ENCODE data around the gene PIGZ. TPM values are rescaled to one million over a fixed set of nuclear protein-coding genes. Genes with fewer than 3 reads are reported as not detected.

Gene PIGZ
- total RNA-seq, 2 experiments from 2014 or later: 0.65 to 0.71 TPM

DNA sequence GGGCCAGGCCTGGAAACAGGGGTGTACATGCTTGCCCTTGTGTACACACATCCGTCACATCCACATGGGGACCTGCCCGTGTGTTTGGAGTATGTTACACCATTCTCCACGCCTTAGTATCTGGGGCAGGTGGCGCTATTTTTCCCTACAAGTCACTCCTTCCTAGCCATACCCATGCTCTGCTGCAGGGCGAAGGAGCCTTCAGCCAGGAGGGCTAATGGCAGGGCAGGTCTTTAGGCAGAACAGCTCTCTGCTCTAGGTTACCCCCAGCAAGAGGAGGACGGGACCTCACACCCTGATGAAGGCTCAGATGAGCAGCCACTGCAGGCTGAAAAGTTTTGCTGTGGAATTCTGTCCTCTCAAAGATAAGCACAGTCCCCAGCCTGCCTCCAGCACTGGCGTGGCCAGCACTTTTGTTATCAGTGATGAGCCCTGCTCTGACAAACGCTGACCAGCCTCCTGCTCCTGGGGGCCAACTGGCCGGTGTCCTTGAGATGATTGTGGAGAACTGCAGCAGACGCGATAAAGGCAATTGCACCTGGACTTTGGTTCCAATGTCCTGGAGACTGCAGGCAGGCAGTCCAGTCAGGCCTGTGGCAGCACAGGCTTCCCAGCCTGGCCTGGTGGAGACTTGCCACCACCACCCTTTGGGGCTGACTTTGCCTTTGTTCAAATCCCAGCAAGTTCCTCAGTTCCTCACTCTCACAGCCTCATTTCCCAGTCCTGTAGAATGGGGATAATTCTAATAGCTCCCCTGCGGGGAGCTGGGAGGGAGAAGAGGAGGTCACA is 19.8 kb upstream of the PIGZ start:
- intact Hi-C loops (cut with micrococcal nuclease): no loop called here
- Mint-ChIP-seq H3K4me3 (no peak overlapping the region), H3K36me3 (no peaks in the 10 kb centered on the region), H3K4me1 (ENCODE audit: low read depth) (no peaks in the 10 kb centered on the region), H3K27me3 (peaks cover 8% of the 10 kb centered on the region), H3K27ac (no peak overlapping the region), H3K9me3 (peaks cover 2% of the 10 kb centered on the region)
- ChIA-PET CTCF (no interaction called here), POLR2A (no interaction called here)
- DNase-seq: no peak

- Mint-ChIP-seq H3K27ac (no peak overlapping the region), H3K9me3 (peaks cover 7% of the 10 kb centered on the region), H3K4me1 (ENCODE audit: low read depth) (no peaks in the 10 kb centered on the region), H3K4me3 (no peak overlapping the region), H3K27me3 (peaks cover 10% of the 10 kb centered on the region), H3K36me3 (no peaks in the 10 kb centered on the region)
- POLR2A ChIA-PET: no interaction called here
- CTCF ChIA-PET: interaction anchor here (1.2 kb wide), 1 partner anchor 9 kb away, joined by 3 read pairs; no protein-coding TSS in a partner anchor
- DNase-seq: no peak
- intact Hi-C loops (cut with micrococcal nuclease): no loop called here
These were observed 18.4 kb upstream of the PIGZ start for GRCh38 chr3:196987022-196987421.

DNA sequence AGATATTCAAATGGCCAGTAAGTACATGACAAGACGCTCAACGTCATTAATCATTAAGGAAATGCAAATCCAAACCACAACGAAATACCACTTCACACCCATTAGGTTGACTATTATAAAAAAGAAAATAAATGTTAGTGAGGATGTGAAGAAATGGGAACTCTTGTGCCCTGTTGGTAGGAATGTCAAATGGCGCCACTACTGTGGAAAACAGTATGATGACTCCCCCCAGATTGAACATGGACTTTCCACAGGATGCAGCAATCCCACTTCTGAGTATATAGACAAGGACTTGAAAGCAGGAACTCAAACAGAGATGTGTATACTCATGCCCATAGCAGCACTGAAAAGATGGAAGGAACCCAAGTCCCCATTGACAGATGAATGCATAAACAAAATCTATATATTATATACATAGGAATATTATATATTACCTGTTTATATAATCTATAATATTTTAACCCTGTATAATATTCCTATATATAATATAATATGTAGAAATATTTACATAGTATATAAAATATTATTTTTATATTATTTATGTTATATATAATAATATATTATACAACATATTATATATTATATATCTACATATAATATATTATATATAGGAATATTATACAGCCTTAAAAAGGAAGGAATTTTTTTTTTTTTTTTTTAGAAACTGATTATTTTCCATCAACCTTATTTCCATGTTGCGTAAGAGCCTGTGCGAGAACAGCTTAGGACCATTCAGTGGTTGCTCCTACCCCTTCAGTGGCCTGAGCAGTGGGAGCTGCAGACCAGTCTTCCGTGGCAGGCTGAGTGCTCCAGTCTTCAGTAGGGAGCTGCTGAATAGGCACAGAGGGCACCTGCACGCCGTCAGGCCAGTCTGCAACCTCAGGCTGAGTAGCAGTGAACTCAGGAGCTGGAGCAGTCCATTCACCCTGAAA is 17.6 kb upstream of the PIGZ start:
- CTCF ChIA-PET: interaction anchor here (1.2 kb wide), 1 partner anchor 8 kb away, joined by 3 read pairs; no protein-coding TSS in a partner anchor

DNA sequence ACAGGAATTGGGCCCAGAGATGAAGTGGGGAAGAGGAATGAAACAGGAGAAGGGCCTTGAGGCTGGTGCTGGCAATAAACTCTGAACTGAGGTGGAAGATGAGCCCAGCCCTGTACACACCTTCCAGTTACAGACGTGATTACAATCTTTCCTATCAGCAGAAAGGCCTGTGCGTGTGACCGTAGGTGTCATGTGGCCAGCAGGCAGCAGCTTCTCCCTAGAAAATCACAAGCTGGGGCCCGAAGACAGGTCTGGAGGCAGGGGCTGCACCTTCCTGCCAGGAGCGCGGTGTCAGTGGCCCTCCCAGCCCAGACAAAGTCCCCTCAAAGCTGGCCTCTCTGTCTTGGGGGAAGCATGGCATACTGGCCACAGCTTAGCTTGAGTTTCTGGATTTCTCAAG is 16.7 kb upstream of the PIGZ start:
- H3K4me1 Mint-ChIP-seq (ENCODE audit: low read depth): no peaks in the 10 kb centered on the region

More for the DNA sequence above, 17.6 kb upstream of the PIGZ start:
- intact Hi-C loops (cut with micrococcal nuclease): no loop called here
- POLR2A ChIA-PET: no interaction called here
- Mint-ChIP-seq H3K36me3 (no peaks in the 10 kb centered on the region), H3K27ac (no peak overlapping the region), H3K27me3 (peaks cover 14% of the 10 kb centered on the region), H3K4me1 (ENCODE audit: low read depth) (no peaks in the 10 kb centered on the region), H3K4me3 (no peak overlapping the region), H3K9me3 (peaks cover 7% of the 10 kb centered on the region)
- DNase-seq: no peak

DNA sequence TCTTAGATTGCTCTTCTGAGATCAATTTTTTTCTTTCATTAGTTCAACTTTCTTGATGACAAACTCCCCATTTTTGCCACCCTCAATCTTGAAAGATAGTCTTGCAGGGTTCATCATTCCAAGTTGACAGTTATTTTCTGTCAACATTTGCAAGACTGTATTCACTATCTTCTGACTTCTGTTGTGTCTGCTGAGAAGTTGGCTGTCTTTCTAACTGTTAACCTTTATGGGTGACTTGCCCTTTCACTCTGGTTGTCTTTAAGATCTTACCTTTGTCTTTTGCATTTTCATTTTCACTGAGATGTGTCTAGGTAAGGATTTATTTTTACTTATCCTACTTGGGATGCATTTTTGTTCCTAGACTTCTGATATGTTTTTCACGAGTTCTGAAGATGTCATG is 14.6 kb upstream of the PIGZ start:
- intact Hi-C loops (cut with micrococcal nuclease): no loop called here
- DNase-seq: no peak
- peaks cover 7% of the 10 kb centered on the region for H3K9me3 Mint-ChIP-seq
- peaks cover 3% of the 10 kb centered on the region for H3K4me1 Mint-ChIP-seq (ENCODE audit: low read depth)
- POLR2A ChIA-PET: no interaction called here
- peaks cover 18% of the 10 kb centered on the region for H3K27me3 Mint-ChIP-seq
- H3K27ac Mint-ChIP-seq: no peak overlapping the region
- H3K36me3 Mint-ChIP-seq: no peaks in the 10 kb centered on the region
- H3K4me3 Mint-ChIP-seq: no peak overlapping the region
- CTCF ChIA-PET: no interaction called here

More for the DNA sequence above, 16.7 kb upstream of the PIGZ start:
- ChIA-PET POLR2A (no interaction called here), CTCF (no interaction called here)
- no peak for DNase-seq
- Mint-ChIP-seq H3K9me3 (peaks cover 7% of the 10 kb centered on the region), H3K4me3 (no peak overlapping the region), H3K27me3 (peaks cover 14% of the 10 kb centered on the region), H3K27ac (no peak overlapping the region), H3K36me3 (no peaks in the 10 kb centered on the region)
- intact Hi-C loops (cut with micrococcal nuclease): no loop called here

DNA sequence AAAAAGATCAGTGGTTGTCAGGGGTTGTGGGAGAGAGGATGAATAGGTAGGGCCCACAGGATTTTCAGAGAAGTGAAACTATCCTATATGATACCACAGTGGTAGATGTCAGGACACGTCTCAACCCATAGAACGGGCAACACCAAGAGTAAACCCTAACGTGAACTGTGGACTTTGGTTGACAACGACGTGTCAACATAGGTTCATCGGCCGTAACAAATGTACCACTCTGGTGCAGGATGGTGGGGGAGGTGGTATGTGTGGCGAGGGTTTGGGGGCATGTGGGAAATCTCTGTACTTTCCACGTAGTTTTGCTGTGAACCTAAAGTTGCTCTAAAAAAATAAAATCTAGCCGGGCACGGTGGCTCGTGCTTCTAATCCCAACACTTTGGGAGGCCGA is 13.0 kb upstream of the PIGZ start:
- H3K4me3 Mint-ChIP-seq: no peak overlapping the region
- no peak for DNase-seq
- ChIA-PET CTCF (interaction anchor here (0.7 kb wide), 1 partner anchor 13 kb away, joined by 3 read pairs; the partner anchor contains the start of gene PIGZ), POLR2A (no interaction called here)
- peaks cover 3% of the 10 kb centered on the region for H3K4me1 Mint-ChIP-seq (ENCODE audit: low read depth)
- H3K9me3 Mint-ChIP-seq: peaks cover 7% of the 10 kb centered on the region
- no peak overlapping the region for H3K27ac Mint-ChIP-seq
- H3K36me3 Mint-ChIP-seq: no peaks in the 10 kb centered on the region
- H3K27me3 Mint-ChIP-seq: peaks cover 18% of the 10 kb centered on the region
- intact Hi-C loops (cut with micrococcal nuclease): no loop called here

DNA sequence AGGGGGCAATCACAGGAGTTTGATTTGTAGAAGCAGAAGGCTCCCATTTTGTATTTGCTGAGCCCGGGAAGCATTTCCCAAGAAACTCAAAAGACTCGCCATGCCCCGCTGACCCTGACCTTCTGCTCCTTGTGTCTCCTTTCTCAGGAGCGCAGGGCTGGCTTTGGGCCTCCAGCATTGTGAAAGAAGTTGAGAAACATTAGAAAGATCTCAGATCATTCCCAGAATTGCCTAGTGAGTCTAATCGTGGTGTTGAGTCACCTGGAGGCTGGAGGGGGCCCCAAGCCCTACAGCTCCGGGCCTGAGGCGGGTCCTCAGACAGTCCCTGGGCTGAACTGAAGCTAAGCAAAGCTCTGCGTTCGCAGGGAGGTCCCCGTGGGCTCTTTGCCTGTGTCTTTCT is 10.9 kb upstream of the PIGZ start:
- H3K9me3 Mint-ChIP-seq: peaks cover 7% of the 10 kb centered on the region
- H3K27me3 Mint-ChIP-seq: peaks cover 13% of the 10 kb centered on the region
- CTCF ChIA-PET: interaction anchor here (1.1 to 1.8 kb wide), 3 partner anchors 10 to 25 kb away, joined by 3 to 4 read pairs (median 4); no protein-coding TSS in a partner anchor
- no peak overlapping the region for H3K27ac Mint-ChIP-seq
- no peaks in the 10 kb centered on the region for H3K36me3 Mint-ChIP-seq
- peaks cover 3% of the 10 kb centered on the region for H3K4me1 Mint-ChIP-seq (ENCODE audit: low read depth)
- intact Hi-C loops (cut with micrococcal nuclease): no loop called here
- DNase-seq: no peak
- POLR2A ChIA-PET: no interaction called here
- no peak overlapping the region for H3K4me3 Mint-ChIP-seq

GRCh38 chr3:196976941-196977340 is 8.3 kb upstream of the PIGZ start:
- Mint-ChIP-seq H3K9me3 (no peaks in the 10 kb centered on the region), H3K27me3 (peaks cover 7% of the 10 kb centered on the region), H3K4me3 (no peak overlapping the region), H3K4me1 (ENCODE audit: low read depth) (peaks cover 3% of the 10 kb centered on the region), H3K36me3 (no peaks in the 10 kb centered on the region), H3K27ac (no peak overlapping the region)
- ChIA-PET POLR2A (no interaction called here), CTCF (no interaction called here)
- DNase-seq: no peak
- intact Hi-C loops (cut with micrococcal nuclease): no loop called here

DNA sequence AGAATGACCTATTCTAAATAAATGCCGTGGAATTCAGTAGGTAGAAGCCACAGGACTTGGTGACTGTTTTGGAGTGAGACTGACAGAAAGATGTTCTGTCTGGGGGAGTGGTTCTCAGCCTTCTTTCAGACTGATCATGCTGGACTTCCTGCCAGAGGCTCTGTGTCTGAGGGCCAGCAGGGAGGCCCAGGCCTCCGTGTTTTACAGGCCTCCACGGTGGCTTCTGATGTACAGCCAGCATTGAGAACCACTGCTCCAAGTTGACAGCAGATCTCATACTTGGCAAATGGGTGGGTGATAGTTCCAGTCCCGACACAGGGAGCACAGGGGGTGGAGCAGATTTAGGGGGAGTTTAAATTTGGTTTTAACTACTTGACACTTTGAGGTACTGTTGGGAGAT is 6.7 kb upstream of the PIGZ start:
- POLR2A ChIA-PET: no interaction called here
- no peak for DNase-seq
- Mint-ChIP-seq H3K27ac (no peak overlapping the region), H3K27me3 (peaks cover 12% of the 10 kb centered on the region), H3K36me3 (no peaks in the 10 kb centered on the region), H3K9me3 (no peaks in the 10 kb centered on the region), H3K4me3 (no peak overlapping the region), H3K4me1 (ENCODE audit: low read depth) (peaks cover 6% of the 10 kb centered on the region)
- CTCF ChIA-PET: interaction anchor here (0.7 kb wide), 1 partner anchor 52 kb away, joined by 3 read pairs; no protein-coding TSS in a partner anchor
- intact Hi-C loops (cut with micrococcal nuclease): no loop called here

GRCh38 chr3:196974661-196975060 is 6.0 kb upstream of the PIGZ start:
- Mint-ChIP-seq H3K9me3 (no peaks in the 10 kb centered on the region), H3K27ac (no peak overlapping the region), H3K4me1 (ENCODE audit: low read depth) (peaks cover 8% of the 10 kb centered on the region), H3K4me3 (no peak overlapping the region), H3K27me3 (peaks cover 14% of the 10 kb centered on the region), H3K36me3 (no peaks in the 10 kb centered on the region)
- ChIA-PET POLR2A (no interaction called here), CTCF (no interaction called here)
- DNase-seq: no peak
- intact Hi-C loops (cut with micrococcal nuclease): no loop called here

DNA sequence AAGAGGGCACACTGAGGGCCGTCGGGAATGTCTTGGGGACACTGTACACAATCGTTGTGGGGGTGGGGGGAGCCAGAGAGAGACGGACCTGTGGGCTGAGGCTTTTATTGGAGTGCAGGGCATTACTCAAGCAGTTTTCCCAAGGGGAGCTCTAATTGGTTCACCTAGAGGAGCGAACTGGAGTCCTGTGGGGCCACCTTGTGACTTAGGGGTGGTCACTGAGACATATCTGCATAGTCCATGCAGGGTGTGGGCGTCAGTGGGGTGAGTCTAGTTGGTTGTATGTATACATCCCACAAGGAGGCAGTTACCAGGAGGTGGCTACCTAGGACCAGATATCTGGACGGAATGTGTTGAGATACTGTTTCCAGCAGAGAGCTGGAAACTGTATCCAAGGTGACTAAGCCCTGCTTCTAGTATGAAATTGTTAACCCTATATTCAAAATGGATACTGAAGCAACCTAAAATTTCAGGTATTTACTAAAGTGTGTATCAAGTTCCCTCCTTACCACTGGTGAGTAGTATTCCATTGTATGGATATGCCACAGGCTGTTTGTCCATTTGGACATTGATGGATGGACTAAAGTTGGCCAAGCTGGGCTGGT is 2.6 kb upstream of the PIGZ start:
- Mint-ChIP-seq H3K27me3 (peaks cover 12% of the 10 kb centered on the region), H3K4me3 (peak overlapping the region; percentile 58), H3K4me1 (ENCODE audit: low read depth) (peaks cover 12% of the 10 kb centered on the region), H3K27ac (no peak overlapping the region), H3K9me3 (no peaks in the 10 kb centered on the region), H3K36me3 (no peaks in the 10 kb centered on the region)
- intact Hi-C loops (cut with micrococcal nuclease): no loop called here
- no peak for DNase-seq
- POLR2A ChIA-PET: interaction anchor here (1.3 to 1.5 kb wide), 2 partner anchors 29 to 104 kb away, joined by 4 to 5 read pairs; partner anchors contain the start of genes NCBP2 and SENP5
- CTCF ChIA-PET: interaction anchor here (0.9 to 2.8 kb wide), 6 partner anchors 10 to 134 kb away, joined by 3 to 34 read pairs (median 4); partner anchors contain the start of gene MELTF
